ENCODE measurements around the gene BAIAP3. TPM values are rescaled to one million over a fixed set of nuclear protein-coding genes. Genes with fewer than 3 reads are reported as not detected.

The BAIAP3 gene
- total and polyA plus RNA-seq, 12 donors = 0.79 to 129 (median 16.3) TPM

GRCh38 chr16:1324286-1324826 is 9.1 kb upstream of the BAIAP3 start:
- intact Hi-C loops (cut with DNase I) = no loop called here
- 80 to 87% (median 84%) methylated on average over 22 of the region's 22 CpGs for WGBS, 4 donors
- peaks cover 0 to 57% of the 10 kb centered on the region in 2 donors for H3K36me3 ChIP-seq (replicated peaks in 1 of 2)

GRCh38 chr16:1325261-1325660 is 8.2 kb upstream of the BAIAP3 start:
- 88 to 93% (median 91%) methylated on average over 9 to 15 of the region's 15 CpGs for WGBS, 4 donors
- H3K9me3 ChIP-seq (replicated peaks in 1 of 3) = no peaks in the 10 kb centered on the region
- intact Hi-C loops (cut with DNase I) = no loop called here
- peaks cover 0 to 48% of the 10 kb centered on the region in 2 donors for H3K36me3 ChIP-seq (replicated peaks in 1 of 2)
- no peak overlapping the region for H3K4me3 ChIP-seq
- DNase-seq = no peak
- H3K27me3 ChIP-seq = no peaks in the 10 kb centered on the region
- no peak for TF ChIP-seq POLR2A (IDR thresholded peaks at IDR 0.05)
- no peak for TF ChIP-seq CTCF (IDR thresholded peaks at IDR 0.05)
- no peaks in the 10 kb centered on the region for H3K4me1 ChIP-seq (replicated peaks in 1 of 2)
- no peak overlapping the region for H3K27ac ChIP-seq

More at GRCh38 chr16:1324286-1324826, 9.1 kb upstream of the BAIAP3 start:
- Histone ChIP-seq H3K4me3 (no peak overlapping the region), H3K27me3 (no peaks in the 10 kb centered on the region), H3K9me3 (replicated peaks in 1 of 3) (no peaks in the 10 kb centered on the region), H3K27ac (no peak overlapping the region), H3K4me1 (replicated peaks in 1 of 2) (no peaks in the 10 kb centered on the region)
- no peak for DNase-seq
- TF ChIP-seq CTCF (IDR thresholded peaks at IDR 0.05) (no peak), POLR2A (IDR thresholded peaks at IDR 0.05) (no peak)

DNA sequence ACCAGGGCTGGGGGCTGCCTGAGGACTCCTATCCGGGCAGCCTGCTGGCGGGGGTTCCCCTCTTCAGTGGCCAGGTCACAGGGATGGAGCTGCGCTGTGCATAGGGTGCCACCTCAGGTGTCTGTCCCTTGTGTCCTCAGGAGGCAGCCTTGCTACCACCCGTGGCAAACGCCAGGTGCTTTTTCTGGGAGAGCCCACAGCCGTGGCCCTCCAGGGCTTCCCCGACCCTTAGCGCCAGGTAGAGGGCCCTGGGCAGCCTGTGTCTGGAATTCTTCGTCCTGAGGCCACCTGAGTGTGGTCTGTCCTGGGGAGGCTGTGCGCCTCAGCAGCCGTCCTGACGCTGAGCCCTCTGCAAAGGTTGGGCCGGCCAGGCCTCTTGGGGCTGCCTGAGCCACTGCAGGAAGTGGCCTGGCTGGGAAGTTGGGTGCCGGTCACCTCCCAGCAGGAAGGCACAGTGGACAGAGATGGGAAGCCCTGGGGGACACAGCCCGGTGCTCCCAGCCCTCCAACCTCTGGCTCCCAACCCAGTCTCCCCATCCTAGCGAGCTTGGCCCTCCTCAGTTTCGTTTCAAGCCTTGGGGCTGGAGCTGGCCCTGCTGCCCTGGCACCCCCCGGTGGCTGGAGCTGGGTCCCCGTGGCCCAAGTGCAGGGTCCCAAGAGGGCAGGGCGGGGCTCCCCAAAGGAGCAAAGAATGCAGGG is 7.6 kb upstream of the BAIAP3 start:
- Histone ChIP-seq H3K4me1 (replicated peaks in 1 of 2) (no peaks in the 10 kb centered on the region), H3K27ac (no peak overlapping the region), H3K36me3 (replicated peaks in 1 of 2) (peaks cover 0 to 43% of the 10 kb centered on the region in 2 donors), H3K9me3 (replicated peaks in 1 of 3) (no peaks in the 10 kb centered on the region), H3K27me3 (no peaks in the 10 kb centered on the region), H3K4me3 (no peak overlapping the region)
- WGBS, 4 donors = 69 to 87% (median 74%) methylated on average over 6 to 20 of the region's 20 CpGs
- intact Hi-C loops (cut with DNase I) = no loop called here
- no peak for DNase-seq
- no peak for TF ChIP-seq CTCF (IDR thresholded peaks at IDR 0.05)

DNA sequence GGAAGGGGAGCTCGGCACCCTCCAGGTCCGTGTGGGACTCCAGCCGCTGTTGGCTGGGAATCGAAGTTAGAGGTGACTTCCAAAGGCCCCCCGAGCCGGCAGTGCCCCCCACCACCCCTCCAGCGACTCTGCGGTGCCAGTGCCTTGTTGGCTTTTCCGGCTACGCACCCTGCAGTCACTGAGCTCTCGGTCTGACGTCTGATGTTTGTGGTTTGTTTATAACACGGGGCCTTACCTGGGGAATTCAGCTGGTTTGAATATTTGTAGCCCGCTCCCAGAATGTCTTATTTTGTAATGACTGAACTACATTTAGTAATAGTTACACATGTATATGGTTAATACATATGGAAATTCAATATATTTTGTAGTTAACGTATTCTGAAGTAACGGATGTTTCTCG is 7.1 kb upstream of the BAIAP3 start:
- no peak for TF ChIP-seq CTCF (IDR thresholded peaks at IDR 0.05)
- TF ChIP-seq POLR2A (IDR thresholded peaks at IDR 0.05) = no peak
- no peaks in the 10 kb centered on the region for H3K27me3 ChIP-seq
- intact Hi-C loops (cut with DNase I) = no loop called here
- 76 to 86% (median 81%) methylated on average over 9 to 17 of the region's 17 CpGs for WGBS, 4 donors
- H3K36me3 ChIP-seq (replicated peaks in 1 of 2) = peaks cover 0 to 39% of the 10 kb centered on the region in 2 donors
- H3K4me1 ChIP-seq (replicated peaks in 1 of 2) = peaks cover 0 to 3% of the 10 kb centered on the region in 2 donors
- H3K27ac ChIP-seq = no peak overlapping the region
- no peaks in the 10 kb centered on the region for H3K9me3 ChIP-seq (replicated peaks in 1 of 3)
- no peak for DNase-seq
- no peak overlapping the region for H3K4me3 ChIP-seq
